GM23248 (cell line): Measurements from ENCODE around the gene ETNPPL.

Experiments used
- EZH2 ChIP-seq: fragments of 200-600 bp; sonication (generic); IDR thresholded peaks from 2 replicates; pipeline ENCODE4 v1.6.1; 2018; ENCODE audit warnings: antibody characterized with exemption, mild to moderate bottlenecking; ENCODE audit not compliant: insufficient read depth, poor library complexity, severe bottlenecking
- EZH2phosphoT487 ChIP-seq: fragments of 200-600 bp; sonication (generic); IDR thresholded peaks from 2 replicates; pipeline ENCODE4 v1.6.1; 2018; ENCODE audit warnings: antibody characterized with exemption, moderate library complexity, mild to moderate bottlenecking, low read depth; ENCODE audit not compliant: insufficient read depth

GRCh38 chr4:108795733-108796132 lies 32.9 kb upstream of the ETNPPL start:
- TF ChIP-seq EZH2 (no peak), EZH2phosphoT487 (no peak)
